ENCODE measurements around the gene NAP1L1.

GRCh38 chr12:76075448-76075847, 9.0 kb downstream of the NAP1L1 start:
- TF ChIP-seq CTCF (IDR thresholded peaks at IDR 0.05) (no peak), POLR2A (IDR thresholded peaks at IDR 0.05; ENCODE audit: low read depth) (no peak), EP300 (IDR thresholded peaks at IDR 0.05) (no peak), POLR2AphosphoS5 (IDR thresholded peaks at IDR 0.05) (no peak)

Measured in esophagus muscularis mucosa (tissue), 4 donors.